Fibroblast of pulmonary artery (primary cell): Measurements from ENCODE around the gene RAB39A.
"Not testable (repeated sequence)": the region's sequence is repeated elsewhere in the genome, so short reads cannot be mapped to it uniquely, and the experiment has no call there.

ENCODE experiments used
- DNase-seq: peaks from one replicate; pipeline ENCODE4 v3.0.0-alpha.2; 2010; ENCODE audit warnings: low read depth
- H3K4me3 ChIP-seq: replicated peaks from 2 replicates; pipeline ENCODE4 v1.5.1; 2011; ENCODE audit warnings: low read depth, mild to moderate bottlenecking, control low read depth, low read length, moderate library complexity
- CTCF ChIP-seq: IDR thresholded peaks from 2 replicates; pipeline ENCODE4 v1.5.1; 2011; ENCODE audit warnings: mild to moderate bottlenecking, control low read depth, low read length, inconsistent platforms; ENCODE audit errors: missing control alignments

The RAB39A gene

GRCh38 chr11:107931206-107931605, 3.0 kb downstream of the RAB39A start:
- H3K4me3 ChIP-seq, result no peak overlapping the region
- no peak for TF ChIP-seq CTCF
- DNase-seq, result no peak

- no peak overlapping the region for H3K4me3 ChIP-seq
- DNase-seq, result no peak
- TF ChIP-seq CTCF, result no peak
Observed at GRCh38 chr11:107947904-107948303, 19.7 kb downstream of the RAB39A start.

GRCh38 chr11:107948328-107948727, 20.1 kb downstream of the RAB39A start:
- DNase-seq, H3K4me3 ChIP-seq: not testable (repeated sequence)

- no peak overlapping the region for H3K4me3 ChIP-seq
- DNase-seq, result no peak
- no peak for TF ChIP-seq CTCF
Observed at GRCh38 chr11:107951155-107951554, 22.9 kb downstream of the RAB39A start.

- H3K4me3 ChIP-seq, result no peak overlapping the region
- no peak for TF ChIP-seq CTCF
- no peak for DNase-seq
Observed at GRCh38 chr11:107953446-107953845, 25.2 kb downstream of the RAB39A start.

- no peak for TF ChIP-seq CTCF
- no peak for DNase-seq
- no peak overlapping the region for H3K4me3 ChIP-seq
Observed at GRCh38 chr11:107956543-107956942, 28.3 kb downstream of the RAB39A start.

GRCh38 chr11:107957109-107957588, 28.9 kb downstream of the RAB39A start:
- no peak for DNase-seq
- TF ChIP-seq CTCF, result no peak
- no peak overlapping the region for H3K4me3 ChIP-seq

- DNase-seq, result no peak
- no peak overlapping the region for H3K4me3 ChIP-seq
- no peak for TF ChIP-seq CTCF
Observed at GRCh38 chr11:107961480-107961879, 33.2 kb downstream of the RAB39A start.
